A673 (cell line): Measurements from ENCODE around the gene HS1BP3.

ENCODE experiments used
- CTCF ChIP-seq: fragments of 300-800, 200-600 bp; sonication (generic); conservative IDR thresholded peaks from 2 replicates; pipeline ENCODE4 v1.5.1; 2017; ENCODE audit warnings: low read depth, mild to moderate bottlenecking, antibody characterized with exemption, low read length, moderate library complexity, mixed read lengths
- EZH2 ChIP-seq: fragments of 200-600 bp; sonication (generic); IDR thresholded peaks from 2 replicates; pipeline ENCODE4 v1.6.1; 2017; ENCODE audit warnings: borderline replicate concordance, low read depth, mild to moderate bottlenecking, mixed read lengths, antibody characterized with exemption, low read length; ENCODE audit not compliant: poor library complexity, severe bottlenecking

- TF ChIP-seq CTCF = no peak
- TF ChIP-seq EZH2 = no peak
These were observed 53.7 kb downstream of the HS1BP3 start for GRCh38 chr2:20596973-20597859.
